Breast epithelium (tissue), 3 donors: ENCODE measurements around the gene RNF150.

Experiments
- CTCF ChIP-seq, 3 donors: fragments of 450-650 bp; IDR thresholded peaks; one replicate each; pipeline ENCODE4 v1.5.1; 2016 to 2017; ENCODE audit warnings: antibody characterized with exemption in 3 of 3, mild to moderate bottlenecking in 3 of 3, moderate library complexity in 3 of 3
- POLR2A ChIP-seq: fragments of 450-650 bp; IDR thresholded peaks from one replicate; pipeline ENCODE4 v1.6.1; 2016; ENCODE audit warnings: antibody characterized with exemption, mild to moderate bottlenecking, moderate library complexity

GRCh38 chr4:140943486-140944198, 189.6 kb downstream of the RNF150 start:
- TF ChIP-seq CTCF (IDR thresholded peaks at IDR 0.05), result no peak
- no peak for TF ChIP-seq POLR2A
